HepG2 (cell line): Measurements from ENCODE around the gene MAP1LC3B. TPM values are rescaled to one million over a fixed set of nuclear protein-coding genes. Genes with fewer than 3 reads are reported as not detected.

Experiments
- ARNTL ChIP-seq: sonication (generic); formaldehyde crosslinking; IDR thresholded peaks from 2 replicates; pipeline ENCODE4 v1.4.0; 2020; ENCODE audit warnings: mild to moderate bottlenecking, missing genetic modification reagents
- CEBPG ChIP-seq: IDR thresholded peaks from 2 replicates; pipeline ENCODE4 v1.6.1; 2016
- HNRNPLL ChIP-seq: fragments of 200-400 bp; formaldehyde crosslinking; IDR thresholded peaks from 2 replicates; pipeline ENCODE4 v1.6.1; 2017; ENCODE audit warnings: mild to moderate bottlenecking, low read depth, low read length; ENCODE audit not compliant: poor library complexity, severe bottlenecking
- IRF2 ChIP-seq: IDR thresholded peaks from 2 replicates; pipeline ENCODE4 v1.6.1; 2018; ENCODE audit warnings: missing genetic modification reagents, missing compliant biosample characterization
- KDM1A ChIP-seq: IDR thresholded peaks from 2 replicates; pipeline ENCODE4 v1.6.1; 2016; ENCODE audit warnings: missing compliant biosample characterization
- KMT2A ChIP-seq: sonication (generic); formaldehyde crosslinking; IDR thresholded peaks from 2 replicates; pipeline ENCODE4 v1.4.0; 2020; ENCODE audit warnings: missing genetic modification reagents
- MAZ ChIP-seq, 2 experiments: sonication (generic) in 1 of 2; formaldehyde crosslinking in 1 of 2; IDR thresholded peaks; 2 replicates each; pipeline versions ENCODE4 v1.5.0 to v1.6.1; 2012 to 2020; ENCODE audit warnings: low read depth in 2 of 2, mild to moderate bottlenecking in 2 of 2, borderline replicate concordance in 1 of 2, improper control_type of control experiment in 1 of 2, low read length in 1 of 2, missing genetic modification reagents in 1 of 2, moderate library complexity in 1 of 2
- PAWR ChIP-seq: sonication (generic); formaldehyde crosslinking; IDR thresholded peaks from 2 replicates; pipeline ENCODE4 v1.4.0; 2020; ENCODE audit warnings: missing genetic modification reagents, mild to moderate bottlenecking, borderline replicate concordance
- PHF8 ChIP-seq: sonication (generic); formaldehyde crosslinking; IDR thresholded peaks from 2 replicates; pipeline ENCODE4 v1.5.0; 2020; ENCODE audit warnings: missing genetic modification reagents
- SOX5 ChIP-seq: IDR thresholded peaks from 2 replicates; pipeline ENCODE4 v1.6.1; 2016; ENCODE audit warnings: borderline replicate concordance
- SP5 ChIP-seq: IDR thresholded peaks from 2 replicates; pipeline ENCODE4 v1.6.1; 2016; ENCODE audit warnings: low read depth, borderline replicate concordance
- THAP11 ChIP-seq: IDR thresholded peaks from 2 replicates; pipeline ENCODE4 v1.6.1; 2016; ENCODE audit warnings: missing biosample characterization, missing genetic modification reagents
- ZFP36 ChIP-seq: fragments of 150-350 bp; IDR thresholded peaks from 2 replicates; pipeline ENCODE4 v1.6.1; 2018; ENCODE audit warnings: borderline replicate concordance, low read length, low read depth; ENCODE audit not compliant: partially characterized antibody
- ZNF160 ChIP-seq: sonication (generic); formaldehyde crosslinking; IDR thresholded peaks from 2 replicates; pipeline ENCODE4 v1.8.0; 2022; ENCODE audit warnings: mild to moderate bottlenecking, inconsistent platforms, missing genetic modification reagents
- ZNF264 ChIP-seq: sonication (generic); formaldehyde crosslinking; IDR thresholded peaks from 2 replicates; pipeline ENCODE4 v1.4.0; 2020; ENCODE audit warnings: missing genetic modification reagents
- ZNF274 ChIP-seq: sonication (generic); formaldehyde crosslinking; IDR thresholded peaks from 2 replicates; pipeline ENCODE4 v1.5.1; 2020; ENCODE audit warnings: mild to moderate bottlenecking, missing genetic modification reagents
- ZNF282 ChIP-seq: fragments of 450-650 bp; IDR thresholded peaks from 2 replicates; pipeline ENCODE4 v1.6.1; 2018; ENCODE audit not compliant: partially characterized antibody
- ZNF644 ChIP-seq: IDR thresholded peaks from 2 replicates; pipeline ENCODE4 v1.6.1; 2016; ENCODE audit warnings: low read depth
- polyA plus RNA-seq, 8 experiments: library from polyadenylated mRNA; depleted of rRNA in 3 of 8; stranded (reverse) in 7 of 8; unstranded in 1 of 8; fragments of >200 nt; fragmentation: Illumina TruSeq in 4 of 8; extraction: Trizol in 4 of 8; gene quantifications; 2 replicates each; pipeline versions ENCODE4 v1.2.1 to v1.2.3, GENCODE V29; 2011 to 2016; ENCODE audit warnings: low read depth in 4 of 8, missing spikeins in 1 of 8, mixed read lengths in 1 of 8; ENCODE audit not compliant: insufficient read depth in 1 of 8
- total RNA-seq, 5 experiments: library from RNA; depleted of rRNA; stranded (reverse); fragments of >200 nt; fragmentation: Illumina TruSeq; extraction: Trizol; gene quantifications; 2 replicates each; pipeline ENCODE4 v1.2.3, GENCODE V29; 2016; ENCODE audit warnings: low read depth in 1 of 5
- TF ChIP-seq, protein P1 (sequence below): IDR thresholded peaks from 2 replicates; pipeline ENCODE4 v1.4.0; 2020; ENCODE audit warnings: mild to moderate bottlenecking, missing genetic modification reagents
- TF ChIP-seq, protein P2 (sequence below): sonication (generic); formaldehyde crosslinking; IDR thresholded peaks from 2 replicates; pipeline ENCODE4 v1.4.0; 2020; ENCODE audit warnings: mild to moderate bottlenecking, missing genetic modification reagents
- TF ChIP-seq, protein P3 (sequence below): sonication (generic); formaldehyde crosslinking; IDR thresholded peaks from 2 replicates; pipeline ENCODE4 v1.8.0; 2022; ENCODE audit warnings: mild to moderate bottlenecking, missing genetic modification reagents, borderline replicate concordance
- TF ChIP-seq, protein P4 (sequence below): sonication (generic); formaldehyde crosslinking; IDR thresholded peaks from 2 replicates; pipeline ENCODE4 v1.8.1; 2023; ENCODE audit warnings: mild to moderate bottlenecking, missing genetic modification reagents, borderline replicate concordance

The MAP1LC3B gene
- total and polyA plus RNA-seq, 2 of the 13 experiments (the other 11 are each of a cell fraction or from before 2014, with no cell fraction given) = 15.7 to 37.4 TPM

DNA sequence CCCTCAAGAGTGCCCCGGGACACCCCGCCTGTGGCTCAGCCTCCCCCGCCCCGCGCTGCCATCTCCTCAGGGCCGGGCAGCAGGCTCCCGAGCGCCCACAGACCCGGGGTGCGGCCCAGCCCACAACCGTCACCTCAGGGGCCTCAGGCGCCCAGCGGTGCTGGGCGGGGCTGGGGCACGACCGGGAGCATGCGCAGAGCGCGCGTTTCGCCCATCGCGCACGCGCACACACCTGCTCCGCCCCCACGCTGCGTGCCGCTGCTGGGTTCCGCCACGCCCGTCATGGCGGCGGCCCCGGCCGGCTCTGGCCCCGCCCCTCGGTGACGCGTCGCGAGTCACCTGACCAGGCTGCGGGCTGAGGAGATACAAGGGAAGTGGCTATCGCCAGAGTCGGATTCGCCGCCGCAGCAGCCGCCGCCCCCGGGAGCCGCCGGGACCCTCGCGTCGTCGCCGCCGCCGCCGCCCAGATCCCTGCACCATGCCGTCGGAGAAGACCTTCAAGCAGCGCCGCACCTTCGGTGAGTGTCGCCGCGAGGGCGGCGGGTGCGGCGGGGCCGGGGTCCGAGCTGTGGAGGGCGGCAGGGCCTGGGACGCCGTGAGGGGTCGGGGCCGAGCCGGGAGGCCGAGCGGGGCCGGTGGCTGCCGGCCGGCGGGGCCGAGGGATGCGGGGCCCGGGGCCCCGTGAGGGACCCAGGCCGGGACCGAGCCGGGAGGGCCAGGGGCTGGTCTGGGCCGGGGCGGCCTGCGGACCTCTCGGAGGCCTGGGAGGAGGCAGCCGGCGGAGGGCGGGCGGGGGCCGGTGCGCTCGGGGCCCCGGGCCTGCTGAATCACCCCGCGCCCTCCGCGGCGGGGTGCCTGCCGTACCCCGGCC is at the start of gene MAP1LC3B (continued):
- TF ChIP-seq, protein P1, sequence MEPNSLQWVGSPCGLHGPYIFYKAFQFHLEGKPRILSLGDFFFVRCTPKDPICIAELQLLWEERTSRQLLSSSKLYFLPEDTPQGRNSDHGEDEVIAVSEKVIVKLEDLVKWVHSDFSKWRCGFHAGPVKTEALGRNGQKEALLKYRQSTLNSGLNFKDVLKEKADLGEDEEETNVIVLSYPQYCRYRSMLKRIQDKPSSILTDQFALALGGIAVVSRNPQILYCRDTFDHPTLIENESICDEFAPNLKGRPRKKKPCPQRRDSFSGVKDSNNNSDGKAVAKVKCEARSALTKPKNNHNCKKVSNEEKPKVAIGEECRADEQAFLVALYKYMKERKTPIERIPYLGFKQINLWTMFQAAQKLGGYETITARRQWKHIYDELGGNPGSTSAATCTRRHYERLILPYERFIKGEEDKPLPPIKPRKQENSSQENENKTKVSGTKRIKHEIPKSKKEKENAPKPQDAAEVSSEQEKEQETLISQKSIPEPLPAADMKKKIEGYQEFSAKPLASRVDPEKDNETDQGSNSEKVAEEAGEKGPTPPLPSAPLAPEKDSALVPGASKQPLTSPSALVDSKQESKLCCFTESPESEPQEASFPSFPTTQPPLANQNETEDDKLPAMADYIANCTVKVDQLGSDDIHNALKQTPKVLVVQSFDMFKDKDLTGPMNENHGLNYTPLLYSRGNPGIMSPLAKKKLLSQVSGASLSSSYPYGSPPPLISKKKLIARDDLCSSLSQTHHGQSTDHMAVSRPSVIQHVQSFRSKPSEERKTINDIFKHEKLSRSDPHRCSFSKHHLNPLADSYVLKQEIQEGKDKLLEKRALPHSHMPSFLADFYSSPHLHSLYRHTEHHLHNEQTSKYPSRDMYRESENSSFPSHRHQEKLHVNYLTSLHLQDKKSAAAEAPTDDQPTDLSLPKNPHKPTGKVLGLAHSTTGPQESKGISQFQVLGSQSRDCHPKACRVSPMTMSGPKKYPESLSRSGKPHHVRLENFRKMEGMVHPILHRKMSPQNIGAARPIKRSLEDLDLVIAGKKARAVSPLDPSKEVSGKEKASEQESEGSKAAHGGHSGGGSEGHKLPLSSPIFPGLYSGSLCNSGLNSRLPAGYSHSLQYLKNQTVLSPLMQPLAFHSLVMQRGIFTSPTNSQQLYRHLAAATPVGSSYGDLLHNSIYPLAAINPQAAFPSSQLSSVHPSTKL (CRISPR knock-in tag) = peak; percentile 74
- TF ChIP-seq ZNF644 (CRISPR knock-in tag) = 0 out of 2 replicates have a peak, but pooled peaks have one; percentile 14
- peak; percentile 96 for TF ChIP-seq ZNF274
- peak; percentile 91; the same call in 1 of the 2 replicates for TF ChIP-seq MAZ (IDR thresholded peaks at IDR 0.05; ENCODE audit: borderline replicate concordance, low read depth, low read length)
- TF ChIP-seq MAZ (CRISPR knock-in tag; IDR thresholded peaks at IDR 0.05; ENCODE audit: low read depth) = peak; percentile 99
- peak; percentile 39; the same call in 1 of the 2 replicates for TF ChIP-seq ZNF264 (CRISPR knock-in tag)
- TF ChIP-seq KDM1A (CRISPR knock-in tag) = no peak
- TF ChIP-seq PAWR = 0 out of 2 replicates have a peak, but pooled peaks have one; percentile 46
- TF ChIP-seq, protein P2, sequence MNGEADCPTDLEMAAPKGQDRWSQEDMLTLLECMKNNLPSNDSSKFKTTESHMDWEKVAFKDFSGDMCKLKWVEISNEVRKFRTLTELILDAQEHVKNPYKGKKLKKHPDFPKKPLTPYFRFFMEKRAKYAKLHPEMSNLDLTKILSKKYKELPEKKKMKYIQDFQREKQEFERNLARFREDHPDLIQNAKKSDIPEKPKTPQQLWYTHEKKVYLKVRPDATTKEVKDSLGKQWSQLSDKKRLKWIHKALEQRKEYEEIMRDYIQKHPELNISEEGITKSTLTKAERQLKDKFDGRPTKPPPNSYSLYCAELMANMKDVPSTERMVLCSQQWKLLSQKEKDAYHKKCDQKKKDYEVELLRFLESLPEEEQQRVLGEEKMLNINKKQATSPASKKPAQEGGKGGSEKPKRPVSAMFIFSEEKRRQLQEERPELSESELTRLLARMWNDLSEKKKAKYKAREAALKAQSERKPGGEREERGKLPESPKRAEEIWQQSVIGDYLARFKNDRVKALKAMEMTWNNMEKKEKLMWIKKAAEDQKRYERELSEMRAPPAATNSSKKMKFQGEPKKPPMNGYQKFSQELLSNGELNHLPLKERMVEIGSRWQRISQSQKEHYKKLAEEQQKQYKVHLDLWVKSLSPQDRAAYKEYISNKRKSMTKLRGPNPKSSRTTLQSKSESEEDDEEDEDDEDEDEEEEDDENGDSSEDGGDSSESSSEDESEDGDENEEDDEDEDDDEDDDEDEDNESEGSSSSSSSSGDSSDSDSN (CRISPR knock-in tag) = peak; percentile 89
- TF ChIP-seq, protein P3, sequence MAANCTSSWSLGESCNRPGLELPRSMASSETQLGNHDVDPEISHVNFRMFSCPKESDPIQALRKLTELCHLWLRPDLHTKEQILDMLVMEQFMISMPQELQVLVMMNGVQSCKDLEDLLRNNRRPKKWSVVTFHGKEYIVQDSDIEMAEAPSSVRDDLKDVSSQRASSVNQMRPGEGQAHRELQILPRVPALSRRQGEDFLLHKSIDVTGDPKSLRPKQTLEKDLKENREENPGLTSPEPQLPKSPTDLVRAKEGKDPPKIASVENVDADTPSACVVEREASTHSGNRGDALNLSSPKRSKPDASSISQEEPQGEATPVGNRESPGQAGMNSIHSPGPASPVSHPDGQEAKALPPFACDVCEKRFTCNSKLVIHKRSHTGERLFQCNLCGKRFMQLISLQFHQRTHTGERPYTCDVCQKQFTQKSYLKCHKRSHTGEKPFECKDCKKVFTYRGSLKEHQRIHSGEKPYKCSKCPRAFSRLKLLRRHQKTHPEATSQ (CRISPR knock-in tag) = no peak; the same call in none of the 2 replicates
- TF ChIP-seq, protein P4, sequence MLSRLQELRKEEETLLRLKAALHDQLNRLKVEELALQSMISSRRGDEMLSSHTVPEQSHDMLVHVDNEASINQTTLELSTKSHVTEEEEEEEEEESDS (CRISPR knock-in tag) = no peak
- TF ChIP-seq THAP11 = peak; percentile 95
- peak; percentile 86 for TF ChIP-seq PHF8 (CRISPR knock-in tag)
- no peak for TF ChIP-seq ZNF282
- TF ChIP-seq HNRNPLL = no peak
- TF ChIP-seq SP5 (CRISPR knock-in tag) = peak; percentile 99
- 0 out of 2 replicates have a peak, but pooled peaks have one; percentile 68 for TF ChIP-seq KMT2A (CRISPR knock-in tag)
- peak; percentile 93 for TF ChIP-seq ARNTL
- peak; percentile 95 for TF ChIP-seq IRF2 (CRISPR knock-in tag)
- TF ChIP-seq SOX5 (CRISPR knock-in tag) = peak; percentile 66; the same call in 1 of the 2 replicates
- no peak; the same call in 1 of the 2 replicates for TF ChIP-seq ZNF160 (CRISPR knock-in tag)
- TF ChIP-seq ZFP36 = no peak
- peak; percentile 85 for TF ChIP-seq CEBPG
